Measurements from ENCODE around the gene EVI5L. TPM values are rescaled to one million over a fixed set of nuclear protein-coding genes. Genes with fewer than 3 reads are reported as not detected.

The EVI5L gene
- total and polyA plus RNA-seq, 2 of the 13 experiments (the other 11 are each of a cell fraction or from before 2014, with no cell fraction given), result 1.7 to 2.4 TPM

- no peak for TF ChIP-seq AFF4 (CRISPR knock-in tag; IDR thresholded peaks at IDR 0.05)
- TF ChIP-seq AHDC1 (CRISPR knock-in tag; IDR thresholded peaks at IDR 0.05; ENCODE audit: borderline replicate concordance), result peak; percentile 67
- TF ChIP-seq CBX1 (IDR thresholded peaks at IDR 0.05; ENCODE audit: low read depth), result no peak
- peak; percentile 57 for TF ChIP-seq ZNF687 (CRISPR knock-in tag; IDR thresholded peaks at IDR 0.05)
- no peak for TF ChIP-seq MTF2 (CRISPR knock-in tag; IDR thresholded peaks at IDR 0.05; ENCODE audit: borderline replicate concordance)
- TF ChIP-seq ZNF674 (CRISPR knock-in tag; IDR thresholded peaks at IDR 0.05; ENCODE audit: low read depth), result no peak
- no peak for TF ChIP-seq MTA1 (CRISPR knock-in tag; IDR thresholded peaks at IDR 0.05; ENCODE audit: borderline replicate concordance)
- TF ChIP-seq ATRX (CRISPR knock-in tag; IDR thresholded peaks at IDR 0.05; ENCODE audit: borderline replicate concordance), result no peak
- TF ChIP-seq TBP (CRISPR knock-in tag; IDR thresholded peaks at IDR 0.05), result no peak
- 0 out of 2 replicates have a peak, but pooled peaks have one; percentile 37 for TF ChIP-seq ZNF777 (CRISPR knock-in tag; IDR thresholded peaks at IDR 0.05)
- TF ChIP-seq ZNF235 (CRISPR knock-in tag; IDR thresholded peaks at IDR 0.05; ENCODE audit: borderline replicate concordance), result no peak
- no peak for TF ChIP-seq TCF7L2 (IDR thresholded peaks at IDR 0.05; ENCODE audit: low read depth, low read length)
- no peak for TF ChIP-seq NFE2 (CRISPR knock-in tag; IDR thresholded peaks at IDR 0.05)
- peak; percentile 39; the same call in 1 of the 2 replicates for TF ChIP-seq YEATS4 (CRISPR knock-in tag; IDR thresholded peaks at IDR 0.05; ENCODE audit: borderline replicate concordance)
- TF ChIP-seq ZMYM3 (CRISPR knock-in tag; IDR thresholded peaks at IDR 0.05), result peak; percentile 57; the same call in 1 of the 2 replicates
- TF ChIP-seq AGO1 (IDR thresholded peaks at IDR 0.05; ENCODE audit: low read depth, low read length, poor library complexity, severe bottlenecking), result no peak
Measured at GRCh38 chr19:7887408-7888144, 57.6 kb downstream of the EVI5L start (continued).
